ENCODE measurements around the gene NT5E. TPM values are rescaled to one million over a fixed set of nuclear protein-coding genes. Genes with fewer than 3 reads are reported as not detected.

NT5E gene
- total RNA-seq, 1 donor: 593 TPM

DNA sequence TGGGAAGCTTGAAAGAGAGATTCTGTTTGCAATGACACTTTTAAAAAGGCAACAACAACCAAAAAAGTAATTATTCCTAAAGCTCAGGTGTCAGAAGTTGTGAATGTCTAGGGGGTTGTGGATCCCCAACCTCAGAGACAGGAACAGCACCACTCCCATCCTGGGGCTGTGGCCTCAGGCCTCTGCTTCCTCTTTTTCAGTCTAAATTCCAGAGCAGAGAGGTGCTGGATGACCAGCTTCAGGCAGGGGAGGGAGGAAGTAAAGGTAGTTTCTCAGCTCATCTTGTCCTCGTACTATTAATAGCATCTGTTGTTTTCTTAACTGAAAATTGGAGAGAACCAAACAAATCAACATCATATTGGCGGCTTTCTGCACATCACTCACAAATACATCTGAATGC, 8.3 kb downstream of the NT5E start:
- TF ChIP-seq, protein P1, sequence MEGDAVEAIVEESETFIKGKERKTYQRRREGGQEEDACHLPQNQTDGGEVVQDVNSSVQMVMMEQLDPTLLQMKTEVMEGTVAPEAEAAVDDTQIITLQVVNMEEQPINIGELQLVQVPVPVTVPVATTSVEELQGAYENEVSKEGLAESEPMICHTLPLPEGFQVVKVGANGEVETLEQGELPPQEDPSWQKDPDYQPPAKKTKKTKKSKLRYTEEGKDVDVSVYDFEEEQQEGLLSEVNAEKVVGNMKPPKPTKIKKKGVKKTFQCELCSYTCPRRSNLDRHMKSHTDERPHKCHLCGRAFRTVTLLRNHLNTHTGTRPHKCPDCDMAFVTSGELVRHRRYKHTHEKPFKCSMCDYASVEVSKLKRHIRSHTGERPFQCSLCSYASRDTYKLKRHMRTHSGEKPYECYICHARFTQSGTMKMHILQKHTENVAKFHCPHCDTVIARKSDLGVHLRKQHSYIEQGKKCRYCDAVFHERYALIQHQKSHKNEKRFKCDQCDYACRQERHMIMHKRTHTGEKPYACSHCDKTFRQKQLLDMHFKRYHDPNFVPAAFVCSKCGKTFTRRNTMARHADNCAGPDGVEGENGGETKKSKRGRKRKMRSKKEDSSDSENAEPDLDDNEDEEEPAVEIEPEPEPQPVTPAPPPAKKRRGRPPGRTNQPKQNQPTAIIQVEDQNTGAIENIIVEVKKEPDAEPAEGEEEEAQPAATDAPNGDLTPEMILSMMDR (IDR thresholded peaks at IDR 0.05; ENCODE audit: insufficient read depth, low read depth, low read length): no peak
- no peak overlapping the region for H3K4me3 ChIP-seq (ENCODE audit: low read depth, low read length)
- DNase-seq (ENCODE audit: low read depth): no peak

DNA sequence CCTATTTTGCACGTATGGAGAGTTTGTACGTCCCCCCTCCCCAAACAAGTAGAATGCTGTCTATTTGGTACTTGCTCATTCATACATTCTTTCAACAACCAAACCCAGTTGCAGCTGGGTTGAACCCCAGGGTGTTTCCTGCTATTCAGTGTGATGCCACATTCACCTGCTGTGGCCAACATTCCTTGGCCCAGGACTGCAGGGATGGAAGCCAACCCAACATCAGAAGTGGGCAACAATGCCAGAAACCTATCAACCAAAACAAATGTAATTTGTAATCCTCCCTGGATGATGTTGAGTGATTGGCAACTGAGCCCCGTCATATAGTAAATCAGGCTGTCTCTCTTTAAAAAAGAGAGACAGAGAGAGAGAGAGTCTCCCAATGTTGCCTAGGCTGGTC, 8.9 kb downstream of the NT5E start:
- DNase-seq (ENCODE audit: low read depth): no peak
- TF ChIP-seq, protein P1 (IDR thresholded peaks at IDR 0.05; ENCODE audit: insufficient read depth, low read depth, low read length): no peak
- H3K4me3 ChIP-seq (ENCODE audit: low read depth, low read length): no peak overlapping the region

DNA sequence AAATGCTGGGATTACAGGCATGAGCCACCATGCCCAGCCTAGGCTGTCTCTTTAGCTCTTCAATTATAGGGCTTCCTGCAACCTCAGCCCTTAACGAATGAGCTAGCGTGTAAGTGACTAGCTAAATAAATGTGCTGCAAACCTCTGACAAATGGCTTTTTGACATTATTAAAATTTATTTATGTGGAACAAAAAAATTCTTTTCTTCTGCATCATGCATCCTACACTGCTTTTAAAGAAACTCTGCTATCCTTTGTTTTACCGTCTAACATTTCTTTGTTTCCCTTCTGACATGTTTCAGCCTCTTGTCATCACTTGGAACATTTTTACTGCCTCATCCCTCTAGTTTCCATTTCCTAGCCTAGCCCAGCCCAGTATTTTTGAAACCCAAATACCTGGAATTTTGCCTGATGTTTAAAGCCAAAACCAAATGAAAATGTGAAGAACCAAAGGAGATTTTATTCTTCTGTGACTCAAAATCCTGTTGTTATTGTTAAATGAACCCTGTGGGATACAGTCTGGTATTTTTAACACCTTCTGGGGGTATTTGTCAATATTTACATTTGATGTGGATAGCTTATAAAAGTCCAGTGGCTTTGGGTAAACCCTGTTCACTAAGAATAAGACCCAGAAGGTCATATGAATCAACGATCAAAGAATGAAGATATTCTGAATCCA, 9.5 kb downstream of the NT5E start:
- DNase-seq (ENCODE audit: low read depth): peak; percentile 79
- no peak overlapping the region for H3K4me3 ChIP-seq (ENCODE audit: low read depth, low read length)
- TF ChIP-seq, protein P1 (IDR thresholded peaks at IDR 0.05; ENCODE audit: insufficient read depth, low read depth, low read length): no peak

DNA sequence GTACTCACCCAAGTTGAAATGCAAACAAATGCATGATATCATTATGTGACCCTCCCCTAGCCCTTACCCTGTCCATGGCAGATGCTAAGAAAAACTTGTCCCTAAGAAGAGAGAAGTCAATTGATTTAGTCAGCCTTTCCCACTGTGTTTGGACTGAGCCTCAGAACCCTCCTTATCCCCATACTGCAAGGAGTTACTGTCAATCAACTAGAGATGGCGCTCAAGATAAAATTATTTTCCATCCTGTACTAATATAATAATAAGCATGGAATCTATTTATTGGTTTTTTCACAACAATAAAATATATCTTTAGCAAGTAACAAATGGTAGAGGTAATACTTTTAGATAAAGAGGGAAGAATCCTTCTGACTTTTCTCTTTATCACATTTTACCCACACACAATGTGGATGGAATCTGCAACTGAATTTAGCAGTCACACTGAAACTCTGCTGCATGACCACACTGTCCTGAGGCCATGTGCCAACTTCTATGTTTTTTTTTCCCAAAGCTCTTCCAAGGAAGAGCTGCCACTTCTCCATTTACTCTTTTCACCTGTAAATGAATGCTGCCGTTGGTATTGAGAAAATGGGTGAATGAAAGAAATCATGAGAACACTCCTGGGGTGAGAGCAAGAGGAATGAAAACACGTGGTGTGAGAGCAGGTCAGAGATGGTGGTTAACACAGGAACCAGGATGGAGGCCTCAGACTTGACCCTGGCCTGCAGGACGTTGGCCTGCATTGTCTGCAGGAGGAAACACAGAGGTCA, 10.5 kb downstream of the NT5E start:
- DNase-seq (ENCODE audit: low read depth): no peak
- no peak overlapping the region for H3K4me3 ChIP-seq (ENCODE audit: low read depth, low read length)

DNA sequence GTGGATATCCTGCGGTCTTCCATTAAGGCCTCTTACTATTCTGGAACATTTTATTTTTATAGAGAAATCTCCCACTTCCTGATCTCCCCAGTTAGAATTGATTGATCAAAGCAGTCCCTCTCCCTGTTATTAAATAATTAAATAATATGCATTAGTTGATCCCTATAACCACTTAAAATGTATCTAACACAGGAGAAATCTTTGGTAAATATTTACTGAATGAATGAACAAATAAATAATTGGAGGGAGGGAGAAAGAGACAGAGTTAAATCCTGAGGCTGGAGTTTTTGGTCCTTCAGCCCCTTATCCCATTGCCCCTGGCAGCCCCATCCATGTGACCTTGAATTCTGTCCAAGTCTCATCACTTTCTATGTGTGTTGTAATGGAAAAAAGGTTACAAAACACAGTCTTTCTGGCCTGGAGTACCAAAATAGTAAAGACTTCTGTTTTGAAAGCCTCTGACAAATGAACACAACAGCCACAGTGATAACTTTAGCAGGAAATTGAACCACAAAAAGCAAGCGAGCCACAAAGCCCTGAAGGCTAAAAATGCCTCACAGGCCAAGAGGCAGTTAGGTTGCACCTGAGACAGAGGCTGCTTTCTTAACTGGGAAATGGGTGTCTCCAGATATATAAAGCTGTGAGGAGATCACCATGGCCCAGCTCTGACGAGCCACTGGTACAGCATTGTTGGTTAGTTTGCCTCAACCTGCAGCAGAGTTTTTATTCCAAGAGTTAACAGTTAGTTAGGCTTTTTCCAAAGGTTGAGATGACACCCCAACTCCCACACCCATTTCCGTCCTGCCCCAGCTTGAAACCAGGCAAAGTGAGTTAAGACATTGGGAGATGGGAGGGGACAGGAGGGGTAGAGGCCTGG, 11.3 kb downstream of the NT5E start:
- TF ChIP-seq, protein P1 (IDR thresholded peaks at IDR 0.05; ENCODE audit: insufficient read depth, low read depth, low read length): no peak
- no peak overlapping the region for H3K4me3 ChIP-seq (ENCODE audit: low read depth, low read length)
- DNase-seq (ENCODE audit: low read depth): peak; percentile 83

More for the DNA sequence above, 10.5 kb downstream of the NT5E start:
- TF ChIP-seq, protein P1 (IDR thresholded peaks at IDR 0.05; ENCODE audit: insufficient read depth, low read depth, low read length): no peak

DNA sequence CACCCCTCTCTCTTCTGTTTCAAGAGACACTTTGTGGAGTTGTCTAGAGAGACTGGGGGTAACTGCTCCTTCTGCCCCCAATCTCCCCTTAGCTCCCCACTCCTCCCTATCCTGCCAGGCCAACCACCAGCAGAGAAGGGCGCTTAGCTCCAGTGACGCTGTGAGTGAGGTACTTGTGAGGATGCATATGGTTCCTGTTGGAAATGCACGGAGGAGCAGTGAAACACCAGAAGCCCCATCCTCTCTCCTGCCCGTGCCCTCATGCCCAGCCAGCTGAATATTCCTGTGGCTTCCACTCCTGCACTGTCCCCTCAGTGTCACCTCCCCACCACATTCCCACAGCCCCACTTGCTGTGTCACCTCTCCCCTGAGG, 11.9 kb downstream of the NT5E start:
- H3K4me3 ChIP-seq (ENCODE audit: low read depth, low read length): no peak overlapping the region
- DNase-seq (ENCODE audit: low read depth): no peak
- TF ChIP-seq, protein P1 (IDR thresholded peaks at IDR 0.05; ENCODE audit: insufficient read depth, low read depth, low read length): no peak

Measured in fibroblast of villous mesenchyme (primary cell).